Left ventricle myocardium inferior (tissue), 1 donor: ENCODE results near the gene ADAMTS3. TPM values are rescaled to one million over a fixed set of nuclear protein-coding genes. Genes with fewer than 3 reads are reported as not detected.

Experiments
- DNase-seq: peaks from one replicate; pipeline ENCODE4 v3.0.0-alpha.2; 2020
- H3K27ac ChIP-seq: fragments of 200-600 bp; replicated peaks from 2 replicates; pipeline ENCODE4 v1.8.0; 2021
- H3K27me3 ChIP-seq: fragments of 200-600 bp; 2 replicates; pipeline ENCODE4 v1.8.0; 2021; ENCODE audit warnings: low read depth
- H3K36me3 ChIP-seq: fragments of 200-600 bp; 2 replicates; pipeline ENCODE4 v1.8.0; 2021
- H3K4me1 ChIP-seq: fragments of 200-600 bp; 2 replicates; pipeline ENCODE4 v1.8.0; 2021
- H3K4me3 ChIP-seq: fragments of 200-600 bp; 2 replicates; pipeline ENCODE4 v1.8.0; 2021; ENCODE audit warnings: mild to moderate bottlenecking, moderate library complexity
- H3K9me3 ChIP-seq: fragments of 200-600 bp; replicated peaks from 2 replicates; pipeline ENCODE4 v1.8.0; 2021
- CTCF ChIP-seq: fragments of 200-600 bp; IDR thresholded peaks from 2 replicates; pipeline ENCODE4 v1.8.0; 2021; ENCODE audit warnings: antibody characterized with exemption, mild to moderate bottlenecking, borderline replicate concordance
- intact Hi-C: fragments of 100-400 bp; cut with micrococcal nuclease; formaldehyde crosslinking; loops from one replicate; pipeline ENCODE4 v1.11.0; 2022
- total RNA-seq: library from RNA; stranded (reverse); fragmentation: NEBNext Ultra II Directional; extraction: Animal tissue kit (Norgen Biotek cat#: 25700); gene quantifications from one replicate; pipeline ENCODE4 v1.2.1, GENCODE V29; 2021
- donor health status: DM: no; HTN: yes; CAD: no; lungs with severe emphysema.

The ADAMTS3 gene
- total RNA-seq, 1 donor from 2014 or later: 0.60 TPM

GRCh38 chr4:72471816-72472215 is 97.2 kb downstream of the ADAMTS3 start:
- TF ChIP-seq CTCF: no peak
- DNase-seq: no peak
- Histone ChIP-seq H3K27me3 (no peaks in the 10 kb centered on the region), H3K9me3 (no peaks in the 10 kb centered on the region), H3K36me3 (no peaks in the 10 kb centered on the region), H3K4me1 (no peaks in the 10 kb centered on the region), H3K4me3 (no peak overlapping the region), H3K27ac (no peak overlapping the region)
- intact Hi-C loops: no loop called here

- no peak overlapping the region for H3K27ac ChIP-seq
- no peaks in the 10 kb centered on the region for H3K4me1 ChIP-seq
- no peak for DNase-seq
- H3K27me3 ChIP-seq: no peaks in the 10 kb centered on the region
- no peaks in the 10 kb centered on the region for H3K9me3 ChIP-seq
- no peak overlapping the region for H3K4me3 ChIP-seq
- intact Hi-C loops: loop anchor here (5.0 to 10.0 kb wide), 2 partner anchors 157 to 174 kb away; no protein-coding TSS in a partner anchor
- no peaks in the 10 kb centered on the region for H3K36me3 ChIP-seq
- TF ChIP-seq CTCF: peak; percentile 70
These were observed 100.0 kb downstream of the ADAMTS3 start for GRCh38 chr4:72468904-72469502.

GRCh38 chr4:72467633-72468032 is 101.4 kb downstream of the ADAMTS3 start:
- H3K9me3 ChIP-seq: no peaks in the 10 kb centered on the region
- H3K36me3 ChIP-seq: no peaks in the 10 kb centered on the region
- no peaks in the 10 kb centered on the region for H3K27me3 ChIP-seq
- DNase-seq: no peak
- H3K27ac ChIP-seq: no peak overlapping the region
- intact Hi-C loops: loop anchor here (5.0 to 10.0 kb wide), 2 partner anchors 155 to 173 kb away; no protein-coding TSS in a partner anchor
- no peak for TF ChIP-seq CTCF
- H3K4me3 ChIP-seq: no peak overlapping the region
- H3K4me1 ChIP-seq: no peaks in the 10 kb centered on the region

- H3K27me3 ChIP-seq: no peaks in the 10 kb centered on the region
- H3K27ac ChIP-seq: no peak overlapping the region
- intact Hi-C loops: loop anchor here (10.0 kb wide), 1 partner anchor 169 kb away; no protein-coding TSS in a partner anchor
- no peaks in the 10 kb centered on the region for H3K4me1 ChIP-seq
- no peaks in the 10 kb centered on the region for H3K9me3 ChIP-seq
- no peak overlapping the region for H3K4me3 ChIP-seq
- DNase-seq: no peak
- no peak for TF ChIP-seq CTCF
- H3K36me3 ChIP-seq: no peaks in the 10 kb centered on the region
These were observed 105.3 kb downstream of the ADAMTS3 start for GRCh38 chr4:72463724-72464123.

GRCh38 chr4:72457158-72457557 is 111.9 kb downstream of the ADAMTS3 start:
- intact Hi-C loops: no loop called here
- H3K4me1 ChIP-seq: no peaks in the 10 kb centered on the region
- no peaks in the 10 kb centered on the region for H3K27me3 ChIP-seq
- peaks cover 6% of the 10 kb centered on the region for H3K9me3 ChIP-seq
- no peaks in the 10 kb centered on the region for H3K36me3 ChIP-seq
- no peak overlapping the region for H3K27ac ChIP-seq
- DNase-seq: no peak
- no peak overlapping the region for H3K4me3 ChIP-seq
- no peak for TF ChIP-seq CTCF
